Mesangial cell (primary cell): ENCODE measurements around the gene PEAK3. TPM values are rescaled to one million over a fixed set of nuclear protein-coding genes. Genes with fewer than 3 reads are reported as not detected.

Source experiments
- total RNA-seq: library from RNA; depleted of rRNA; stranded (reverse); fragments of >200 nt; gene quantifications from 2 replicates; pipeline ENCODE4 v1.2.3, GENCODE V29; 2015

PEAK3 gene
- total RNA-seq: not detected in 2 replicates

GRCh38 chr19:2282062-2282861, at the start of gene PEAK3:
PEAK3 (minus strand) TSS chr19:2282175; CDS start chr19:2280931, 1,244 bp downstream.

GRCh38 chr19:2328401-2329148, 46.6 kb upstream of the PEAK3 start, which contains the start of the genes LSM7 and SPPL2B:
LSM7 (minus strand) TSS chr19:2328586; CDS start chr19:2328566, 20 bp downstream.
SPPL2B (plus strand) TSS chr19:2328684; CDS start chr19:2328710, 26 bp downstream.

GRCh38 chr19:2308114-2308556, 26.2 kb upstream of the PEAK3 start, which contains the start of gene LINGO3:
LINGO3 (minus strand) TSS chr19:2308154; CDS start chr19:2291776, 16,378 bp downstream.

GRCh38 chr19:2255982-2256685, 25.8 kb downstream of the PEAK3 start, which contains the start of gene JSRP1:
JSRP1 (minus strand) TSS chr19:2256417; CDS start chr19:2255314, 1,103 bp downstream.

GRCh38 chr19:2249010-2249866, 32.7 kb downstream of the PEAK3 start, which contains the start of gene AMH:
AMH (plus strand) TSS chr19:2249323; CDS start chr19:2249333, 10 bp downstream.

GRCh38 chr19:2236314-2237050, 45.5 kb downstream of the PEAK3 start, which contains the start of the genes PLEKHJ1 and SF3A2:
PLEKHJ1 (minus strand) TSS chr19:2236329; CDS start chr19:2236248, 81 bp downstream.
SF3A2 (plus strand) TSS chr19:2236824; CDS start chr19:2243419, 6,595 bp downstream.

Other genes starting within 250 kb of the PEAK3 start
- 93.0 and 188 TPM in 2 replicates for gene MKNK2, start 230.9 kb downstream of the PEAK3 start, total RNA-seq
- gene MOB3A, start 185.8 kb downstream of the PEAK3 start, total RNA-seq: 48.3 and 50.0 TPM in 2 replicates
- gene IZUMO4, start 185.3 kb downstream of the PEAK3 start, total RNA-seq: 2.1 and 4.1 TPM in 2 replicates
- 120 and 148 TPM in 2 replicates for gene AP3D1, start 130.6 kb downstream of the PEAK3 start, total RNA-seq
- 19.1 and 23.3 TPM in 2 replicates for gene DOT1L, start 118.2 kb downstream of the PEAK3 start, total RNA-seq
- 94.7 and 152 TPM in 2 replicates for gene PLEKHJ1, start 45.8 kb downstream of the PEAK3 start, total RNA-seq
- 83.1 and 84.6 TPM in 2 replicates for gene SF3A2, start 45.4 kb downstream of the PEAK3 start, total RNA-seq
- 0.16 and 1.8 TPM in 2 replicates for gene AMH, start 32.9 kb downstream of the PEAK3 start, total RNA-seq
- 0.13 and 0.16 TPM in 2 replicates for gene JSRP1, start 25.8 kb downstream of the PEAK3 start, total RNA-seq
- gene LINGO3, start 26.0 kb upstream of the PEAK3 start, total RNA-seq: not detected in 2 replicates
- 189 and 329 TPM in 2 replicates for gene LSM7, start 46.4 kb upstream of the PEAK3 start, total RNA-seq
- gene SPPL2B, start 46.5 kb upstream of the PEAK3 start, total RNA-seq: 30.1 and 64.8 TPM in 2 replicates
- not detected in 2 replicates for gene TMPRSS9, start 78.1 kb upstream of the PEAK3 start, total RNA-seq
- gene TIMM13, start 145.4 kb upstream of the PEAK3 start, total RNA-seq: 75.7 and 95.5 TPM in 2 replicates
- gene LMNB2, start 174.8 kb upstream of the PEAK3 start, total RNA-seq: 51.6 and 184 TPM in 2 replicates
- gene GADD45B, start 194.0 kb upstream of the PEAK3 start, total RNA-seq: 61.1 and 83.2 TPM in 2 replicates